PFSK-1 (cell line): Measurements from ENCODE around the gene ZNF557.
"Not testable (repeated sequence)": the region's sequence is repeated elsewhere in the genome, so short reads cannot be mapped to it uniquely, and the experiment has no call there.

ENCODE experiments used
- FOXP2 ChIP-seq: optimal IDR thresholded peaks from 2 replicates; pipeline ENCODE3; 2011; ENCODE audit warnings: borderline replicate concordance, control low read depth, inconsistent platforms; ENCODE audit not compliant: insufficient read depth; ENCODE audit errors: extremely low read length, extremely low read depth
- POLR2AphosphoS5 ChIP-seq: IDR thresholded peaks from 2 replicates; pipeline ENCODE4 v1.6.1; 2012; ENCODE audit warnings: low read depth, mild to moderate bottlenecking, control low read depth, low read length, moderate library complexity
- REST ChIP-seq, 2 experiments: IDR thresholded peaks; 2 replicates each; pipeline versions ENCODE4 v1.6.1 to v1.8.0; 2011 to 2012; ENCODE audit warnings: low read depth in 2 of 2, low read length in 2 of 2, control low read depth in 1 of 2, inconsistent platforms in 1 of 2, mild to moderate bottlenecking in 1 of 2, moderate library complexity in 1 of 2; ENCODE audit not compliant: insufficient read depth in 1 of 2
- SIN3A ChIP-seq: IDR thresholded peaks from 2 replicates; pipeline ENCODE4 v1.6.1; 2012; ENCODE audit warnings: mild to moderate bottlenecking, low read length, moderate library complexity, borderline replicate concordance; ENCODE audit not compliant: insufficient read depth
- TAF1 ChIP-seq: IDR thresholded peaks from 2 replicates; pipeline ENCODE4 v1.6.1; 2012; ENCODE audit warnings: low read length, control low read depth, borderline replicate concordance; ENCODE audit not compliant: insufficient read depth

Gene ZNF557

DNA sequence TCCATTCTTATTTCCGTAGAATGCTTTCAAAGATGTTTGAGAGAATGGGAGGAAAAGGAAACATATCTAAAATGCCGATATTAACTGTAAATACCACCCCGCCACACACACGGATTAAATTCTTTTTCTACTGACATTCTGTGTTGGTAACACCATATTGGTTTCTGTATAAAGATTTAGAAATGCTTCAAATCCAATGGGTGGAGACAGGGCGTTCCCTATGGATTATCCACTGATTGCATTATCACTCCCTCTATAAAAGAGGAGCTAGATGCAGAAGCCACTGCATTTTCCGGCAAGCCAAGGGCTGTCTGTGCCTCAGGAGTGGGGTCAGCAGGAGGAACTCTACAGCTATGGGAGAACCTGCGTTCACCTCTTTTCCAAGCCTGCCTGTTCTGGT lies 20.5 kb upstream of the ZNF557 start, which contains the start of gene MBD3L2:
TSS of gene MBD3L2 (plus strand) at position 301 of the 400 bp plus-strand sequence. CDS start at position 354, 53 bp downstream.
- TF ChIP-seq SIN3A, FOXP2, POLR2AphosphoS5: not testable (repeated sequence)

- not testable (repeated sequence) for TF ChIP-seq TAF1; FOXP2; REST (IDR thresholded peaks at IDR 0.05; ENCODE audit: insufficient read depth in 1 of 2, low read depth in 2 of 2, low read length in 2 of 2)
Observed at GRCh38 chr19:7058576-7058975, 10.9 kb upstream of the ZNF557 start, which contains the start of gene MBD3L3. Gene MBD3L3 (minus strand): TSS chr19:7058676. CDS start chr19:7058605, 71 bp downstream.

DNA sequence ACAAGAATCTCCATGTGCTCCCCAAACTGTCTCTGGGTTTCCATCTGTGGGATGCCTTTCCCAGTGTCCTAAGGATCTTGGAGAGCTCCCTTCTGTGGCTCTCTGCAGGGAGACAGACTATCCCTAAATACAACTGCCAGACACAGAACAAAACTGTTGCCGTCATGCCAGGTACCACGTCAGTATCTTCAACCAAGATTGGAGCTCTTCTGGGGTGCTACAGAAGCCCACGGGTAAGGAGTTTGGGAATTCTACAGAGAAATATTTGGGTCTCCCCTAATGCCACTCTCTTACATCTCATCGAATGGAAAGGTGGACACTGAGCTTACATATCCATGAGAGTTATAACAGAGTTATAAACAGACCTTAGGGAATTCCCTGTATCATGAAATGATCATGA lies 6.2 kb upstream of the ZNF557 start:
- TF ChIP-seq REST (IDR thresholded peaks at IDR 0.05; ENCODE audit: insufficient read depth in 1 of 2, low read depth in 2 of 2, low read length in 2 of 2), result no peak
- TF ChIP-seq FOXP2, result no peak
- no peak for TF ChIP-seq TAF1
- TF ChIP-seq SIN3A, result no peak
- TF ChIP-seq POLR2AphosphoS5, result no peak

DNA sequence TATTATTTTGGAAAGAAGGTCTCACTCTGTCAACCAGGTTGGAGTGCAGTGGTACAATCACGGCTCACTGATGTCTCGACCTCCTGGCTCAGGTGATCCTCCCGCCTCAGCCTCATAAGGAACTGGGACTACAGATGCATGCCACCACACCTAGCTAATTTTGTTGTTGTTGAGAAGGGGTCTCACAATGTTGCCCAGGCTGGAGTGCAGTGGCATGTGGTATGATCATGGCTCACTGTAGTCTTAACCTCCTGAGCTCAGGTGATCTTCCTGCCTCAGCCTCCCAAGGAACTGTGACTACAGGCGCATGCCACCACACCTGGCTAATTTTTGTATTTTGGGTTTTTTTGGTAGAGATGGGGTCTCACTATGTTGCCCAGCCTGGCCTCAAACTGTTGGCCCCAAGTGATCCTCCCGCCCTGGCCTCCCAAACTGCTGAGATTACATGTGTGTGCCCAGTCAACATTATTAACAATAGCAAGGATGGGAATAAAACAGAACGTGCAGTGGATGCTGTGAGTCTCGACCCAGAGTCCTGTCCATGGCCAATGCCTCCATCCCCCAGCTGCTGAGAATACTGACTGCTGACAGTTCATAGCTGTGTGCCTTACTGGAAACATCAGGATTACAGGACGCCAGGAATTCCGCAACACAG lies 5.6 kb upstream of the ZNF557 start:
- TF ChIP-seq FOXP2 (no peak), REST (IDR thresholded peaks at IDR 0.05; ENCODE audit: insufficient read depth in 1 of 2, low read depth in 2 of 2, low read length in 2 of 2) (no peak), TAF1 (no peak), POLR2AphosphoS5 (no peak), SIN3A (no peak)

DNA sequence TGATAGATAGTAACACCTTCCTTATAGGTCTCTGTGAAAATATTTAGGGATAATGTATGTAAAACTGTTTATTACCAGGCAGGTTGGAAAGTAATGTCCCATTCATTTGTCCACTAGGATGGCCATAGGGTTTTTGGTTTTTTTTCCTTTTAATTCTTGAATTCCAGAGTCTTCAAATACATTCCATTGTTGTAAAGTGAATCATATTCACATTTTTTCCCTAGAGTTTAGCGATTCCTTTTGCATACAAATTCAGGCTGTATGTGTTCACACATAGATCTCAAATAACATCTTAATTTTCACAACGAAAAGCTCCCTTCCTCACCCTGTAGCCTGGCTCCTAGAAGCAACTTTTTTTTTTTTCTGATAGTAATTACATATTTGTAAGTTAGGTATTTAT lies 1.8 kb upstream of the ZNF557 start:
- TF ChIP-seq SIN3A (no peak), REST (IDR thresholded peaks at IDR 0.05; ENCODE audit: insufficient read depth in 1 of 2, low read depth in 2 of 2, low read length in 2 of 2) (no peak), FOXP2 (no peak), TAF1 (no peak), POLR2AphosphoS5 (no peak)
